GM12878 (cell line): ENCODE results near the gene BTNL8. TPM values are rescaled to one million over a fixed set of nuclear protein-coding genes. Genes with fewer than 3 reads are reported as not detected.

ENCODE experiments used
- ATAC-seq: fragments of 200-7000 bp; cut with Tn5 transposase; 3 replicates; pipeline ENCODE4 v1.9.1; 2020; ENCODE audit warnings: mild to moderate bottlenecking, moderate library complexity
- BruUV-seq: library from RNA; stranded (reverse); fragments of 400-500 nt; replicated peaks from 2 replicates; lab custom pipeline; 2021; lab: Mats Ljungman, UMichigan
- CTCF ChIA-PET: fragments of 300-600 bp; sonication (Branson Sonifier 250); formaldehyde crosslinking; extraction: SDS; loops from one replicate; lab custom pipeline; 2021; ENCODE audit warnings: inconsistent platforms; lab: Yijun Ruan, JAX
- POLR2A ChIA-PET: fragments of 350-600 bp; formaldehyde crosslinking; extraction: SDS; loops from one replicate; lab custom pipeline; 2021; ENCODE audit warnings: inconsistent platforms; lab: Charles Lee
- RAD21 ChIA-PET: fragments of 300-600 bp; sonication (Branson Sonifier 250); formaldehyde crosslinking; loops from one replicate; lab custom pipeline; 2023; ENCODE audit warnings: antibody characterized with exemption; ENCODE audit not compliant: unreplicated experiment; lab: Charles Lee
- SMC1A ChIA-PET: fragments of 300-600 bp; sonication (Branson Sonifier 250); formaldehyde crosslinking; loops from one replicate; lab custom pipeline; 2023; ENCODE audit not compliant: unreplicated experiment, uncharacterized antibody; lab: Charles Lee
- DNase-seq: peaks from one replicate; pipeline ENCODE4 v3.0.0-alpha.2; 2011; ENCODE audit warnings: low read depth, low spot score
- FAIRE-seq: peaks from 3 replicates; lab custom pipeline; 2011; peaks lifted over from hg19 to GRCh38; lab: Jason Lieb, UNC
- H2AFZ ChIP-seq: 2 replicates; pipeline ENCODE4 v1.6.0; 2011; ENCODE audit warnings: low read depth, low read length, control low read depth; ENCODE audit not compliant: control insufficient read depth
- H3K27ac ChIP-seq: 2 replicates; pipeline ENCODE4 v1.5.1; 2011; ENCODE audit warnings: control low read depth; ENCODE audit not compliant: control insufficient read depth, insufficient read depth
- H3K27me3 ChIP-seq, 2 experiments: replicated peaks in 1 of 2; 2 replicates each; pipeline versions ENCODE4 v1.6.0 to v1.6.1; 2011; ENCODE audit warnings: low read length in 1 of 2; ENCODE audit not compliant: control insufficient read depth in 2 of 2, insufficient read depth in 2 of 2
- H3K36me3 ChIP-seq, 2 experiments: 2 replicates each; pipeline ENCODE4 v1.5.1; 2011; ENCODE audit warnings: low read length in 1 of 2; ENCODE audit not compliant: control insufficient read depth in 2 of 2, insufficient read depth in 2 of 2
- H3K4me1 ChIP-seq: 2 replicates; pipeline ENCODE4 v1.6.1; 2011; ENCODE audit warnings: mild to moderate bottlenecking, low read length, moderate library complexity, mixed read lengths; ENCODE audit not compliant: control insufficient read depth, insufficient read depth
- H3K4me2 ChIP-seq: 2 replicates; pipeline ENCODE4 v1.6.0; 2011; ENCODE audit warnings: control low read depth; ENCODE audit not compliant: control insufficient read depth, insufficient read depth
- H3K4me3 ChIP-seq: fragments of 200-600 bp; sonication (generic); 2 replicates; pipeline ENCODE4 v1.5.1; 2016
- H3K79me2 ChIP-seq: 2 replicates; pipeline ENCODE4 v1.6.0; 2011; ENCODE audit warnings: low read length; ENCODE audit not compliant: control insufficient read depth, insufficient read depth
- H3K9ac ChIP-seq: 2 replicates; pipeline ENCODE4 v1.8.0; 2011; ENCODE audit warnings: low read length, control low read depth, mixed read lengths; ENCODE audit not compliant: control insufficient read depth, insufficient read depth
- H3K9me3 ChIP-seq: replicated peaks from 3 replicates; pipeline ENCODE4 v1.5.1; 2011; ENCODE audit warnings: mild to moderate bottlenecking, low read length; ENCODE audit not compliant: control insufficient read depth, insufficient read depth
- H4K20me1 ChIP-seq: 2 replicates; pipeline ENCODE4 v1.6.0; 2011; ENCODE audit not compliant: control insufficient read depth, insufficient read depth
- ATF3 ChIP-seq: IDR thresholded peaks from 2 replicates; pipeline ENCODE4 v1.6.1; 2011; ENCODE audit warnings: low read depth, mild to moderate bottlenecking, low read length, moderate library complexity, borderline replicate concordance; ENCODE audit errors: extremely low read depth
- BACH1 ChIP-seq: fragments of 450-650 bp; IDR thresholded peaks from 2 replicates; pipeline ENCODE4 v1.6.1; 2017; ENCODE audit warnings: mild to moderate bottlenecking, borderline replicate concordance
- CBX3 ChIP-seq: fragments of 200-600 bp; sonication (generic); IDR thresholded peaks from 2 replicates; pipeline ENCODE4 v1.6.1; 2016; ENCODE audit warnings: low read depth, borderline replicate concordance
- E4F1 ChIP-seq: fragments of 450-650 bp; IDR thresholded peaks from 2 replicates; pipeline ENCODE4 v1.6.1; 2018; ENCODE audit warnings: borderline replicate concordance, mild to moderate bottlenecking; ENCODE audit not compliant: partially characterized antibody
- ETV6 ChIP-seq, 2 experiments: fragments of 450-650 bp in 1 of 2; IDR thresholded peaks in 1 of 2; conservative IDR thresholded peaks in 1 of 2; 2 replicates each; pipeline ENCODE4 v1.6.1; 2014; ENCODE audit warnings: antibody characterized with exemption in 1 of 2, borderline replicate concordance in 1 of 2, low read depth in 1 of 2, mild to moderate bottlenecking in 1 of 2, moderate library complexity in 1 of 2
- IKZF2 ChIP-seq, 2 experiments: fragments of 450-650 bp; IDR thresholded peaks; 2 replicates each; pipeline ENCODE4 v1.6.1; 2017; ENCODE audit warnings: mild to moderate bottlenecking in 2 of 2, moderate library complexity in 2 of 2
- MEF2A ChIP-seq: IDR thresholded peaks from 2 replicates; pipeline ENCODE4 v1.6.1; 2011; ENCODE audit warnings: low read depth, mild to moderate bottlenecking, low read length, moderate library complexity; ENCODE audit not compliant: insufficient read depth
- NR2C1 ChIP-seq: fragments of 450-650 bp; IDR thresholded peaks from 2 replicates; pipeline ENCODE4 v1.6.1; 2017; ENCODE audit warnings: antibody characterized with exemption, mild to moderate bottlenecking, moderate library complexity
- RBBP5 ChIP-seq: fragments of 200-600 bp; sonication (generic); conservative IDR thresholded peaks from 2 replicates; pipeline ENCODE4 v1.6.1; 2016
- RCOR1 ChIP-seq: conservative IDR thresholded peaks from 2 replicates; pipeline ENCODE4 v1.6.1; 2012; ENCODE audit warnings: low read depth, low read length, improper control_type of control experiment
- SPI1 ChIP-seq: IDR thresholded peaks from 2 replicates; pipeline ENCODE4 v1.6.1; 2011; ENCODE audit warnings: low read depth, mild to moderate bottlenecking, low read length, moderate library complexity, borderline replicate concordance; ENCODE audit not compliant: insufficient read depth
- SRF ChIP-seq, 2 experiments: IDR thresholded peaks; 2 replicates each; pipeline ENCODE4 v1.6.1; 2011; ENCODE audit warnings: low read depth in 2 of 2, low read length in 2 of 2, mild to moderate bottlenecking in 1 of 2, moderate library complexity in 1 of 2
- ZBTB40 ChIP-seq: fragments of 450-650 bp; IDR thresholded peaks from 2 replicates; pipeline ENCODE4 v1.6.1; 2016; ENCODE audit warnings: mild to moderate bottlenecking, moderate library complexity, borderline replicate concordance
- ZNF274 ChIP-seq: IDR thresholded peaks from one replicate; pipeline ENCODE4 v1.8.0; 2011; ENCODE audit not compliant: insufficient read length, insufficient read depth
- ZZZ3 ChIP-seq: IDR thresholded peaks from 2 replicates; pipeline ENCODE4 v1.6.1; 2011; ENCODE audit warnings: low read depth; ENCODE audit not compliant: control insufficient read depth, insufficient read length
- WGBS: methylation state at CpG from one replicate; pipeline ENCODE4 v1.1.6; 2016; ENCODE audit warnings: low lambda C conversion rate; ENCODE audit not compliant: insufficient replicate concordance, insufficient coverage; ENCODE audit errors: missing lambda C conversion rate; 5-methylcytosine and 5-hydroxymethylcytosine counted together
- in situ Hi-C: fragments of 300-500 bp; cut with MboI; formaldehyde crosslinking; loops from 9 replicates; pipeline ENCODE4 v1.14.3; 2018; ENCODE audit warnings: mixed read lengths
- intact Hi-C: fragments of 100-400 bp; cut with micrococcal nuclease; formaldehyde crosslinking; loops from one replicate; pipeline ENCODE4 v1.14.2; 2022; ENCODE audit not compliant: unreplicated experiment
- polyA plus RNA-seq, 11 experiments: library from polyadenylated mRNA; depleted of rRNA in 4 of 11; unstranded in 6 of 11; stranded (reverse) in 5 of 11; fragments of >200 nt; fragmentation: Nextera tagmentation in 4 of 11; fragmentation: Illumina TruSeq in 1 of 11; extraction: Ambion mirVana in 4 of 11; extraction: Trizol in 1 of 11; gene quantifications; 1 replicate in 1 of 11; 2 replicates in 10 of 11; pipeline versions ENCODE4 v1.2.1 to v1.2.3, GENCODE V29; 2011 to 2016; ENCODE audit warnings: inconsistent platforms in 2 of 11, missing spikeins in 2 of 11, low read depth in 1 of 11
- total RNA-seq, 4 experiments: library from RNA; depleted of rRNA in 3 of 4; stranded (reverse); fragments of >200 nt in 3 of 4; fragmentation: Illumina TruSeq in 1 of 4; extraction: Trizol in 1 of 4; gene quantifications; 2 replicates each; pipeline versions ENCODE4 v1.2.1 to v1.2.3, GENCODE V29; 2013 to 2021

Gene BTNL8
- total and polyA plus RNA-seq, 10 of the 15 experiments (the other 5 are each of a cell fraction or from before 2014, with no cell fraction given): 0.13 to 3.4 (median 0.26) TPM; not detected in 2

- ChIA-PET SMC1A (interaction anchor here (0.7 to 2.4 kb wide), 21 partner anchors 8 to 182 kb away, joined by 3 to 11 read pairs (median 4); partner anchors contain the start of gene BTNL9), POLR2A (interaction anchor here (0.5 to 1.3 kb wide), 5 partner anchors 33 to 177 kb away, joined by 3 to 4 read pairs (median 4); no protein-coding TSS in a partner anchor), RAD21 (interaction anchor here (0.8 to 2.9 kb wide), 14 partner anchors 9 to 182 kb away, joined by 3 to 16 read pairs (median 3); no protein-coding TSS in a partner anchor), CTCF (interaction anchor here (0.5 to 2.7 kb wide), 5 partner anchors 9 to 105 kb away, joined by 3 to 14 read pairs (median 4); partner anchors contain the start of gene BTNL3)
- no peaks in the 10 kb centered on the region; the same call in none of the 3 replicates for H3K9me3 ChIP-seq
- no peaks in the 10 kb centered on the region for H4K20me1 ChIP-seq
- peaks cover 12% of the 10 kb centered on the region for H3K4me1 ChIP-seq
- H3K4me2 ChIP-seq: peak overlapping the region; percentile 62; the same call in 1 of the 2 replicates
- intact Hi-C loops: loop anchor here (10.0 kb wide), 1 partner anchor 180 kb away; no protein-coding TSS in a partner anchor
- WGBS: 43% methylated on average over 2 of the region's 2 CpGs
- DNase-seq: peak; percentile 17
- H3K27me3 ChIP-seq: no peaks in the 10 kb centered on the region
- peak; percentile 27 for FAIRE-seq
- H3K4me3 ChIP-seq: no peak overlapping the region
- H3K36me3 ChIP-seq: no peaks in the 10 kb centered on the region
- peak; percentile 47 for ATAC-seq
- BruUV-seq: no TSS peak
- H3K79me2 ChIP-seq: no peaks in the 10 kb centered on the region
- no peak overlapping the region for H3K9ac ChIP-seq
- in situ Hi-C loops: no loop called here
- peak overlapping the region; percentile 33; the same call in 1 of the 2 replicates for H3K27ac ChIP-seq
- no peak overlapping the region; the same call in 1 of the 2 replicates for H2AFZ ChIP-seq
- TF ChIP-seq ZNF274 (no peak), RCOR1 (no peak), ZBTB40 (no peak), BACH1 (no peak), E4F1 (no peak), MEF2A (no peak), ETV6 (conservative IDR thresholded peaks at IDR 0.05 in 1 of 2, IDR thresholded peaks at IDR 0.05 in 1 of 2; ENCODE audit: borderline replicate concordance in 1 of 2, low read depth in 1 of 2) (no peak), SRF (IDR thresholded peaks at IDR 0.05; ENCODE audit: low read depth in 2 of 2, low read length in 2 of 2) (no peak), RBBP5 (no peak), SPI1 (no peak), ATF3 (no peak), NR2C1 (no peak), CBX3 (no peak), ZZZ3 (no peak), IKZF2 (IDR thresholded peaks at IDR 0.05) (no peak)
Measured at GRCh38 chr5:180974612-180975315, 75.8 kb downstream of the BTNL8 start.
